ENCODE measurements around the gene DACT3. TPM values are rescaled to one million over a fixed set of nuclear protein-coding genes. Genes with fewer than 3 reads are reported as not detected.

The DACT3 gene
- polyA plus RNA-seq, 1 donor from 2014 or later = 29.3 TPM

DNA sequence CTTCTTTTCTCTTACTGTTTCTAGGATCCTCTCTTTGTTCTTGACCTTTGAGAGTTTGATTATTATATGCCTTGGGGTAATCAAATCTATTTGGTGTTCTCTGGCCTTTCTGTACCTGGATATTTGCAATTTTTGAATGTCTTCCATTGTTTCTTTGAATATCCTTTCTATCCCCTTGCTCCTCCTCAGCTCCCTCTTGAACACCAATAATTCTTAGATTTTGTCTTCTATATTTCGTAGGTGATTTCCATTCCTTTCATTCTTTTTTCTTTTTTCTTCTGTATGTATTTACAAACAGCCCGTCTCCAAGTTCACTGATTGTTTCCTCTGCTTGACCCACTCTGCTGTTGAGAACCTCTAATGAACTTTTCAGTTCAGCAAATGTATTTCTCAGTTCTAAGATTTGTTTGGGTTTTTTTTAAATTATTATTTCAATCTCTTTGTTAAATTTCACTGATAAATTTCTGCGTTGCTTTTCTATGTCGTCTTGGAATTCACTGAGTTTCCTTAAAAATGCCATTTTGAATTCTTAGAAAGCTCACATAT lies 62.5 kb downstream of the DACT3 start:
- Histone ChIP-seq H4K20me1 (ENCODE audit: insufficient read depth) (peaks cover 6% of the 10 kb centered on the region), H3K4me3 (ENCODE audit: low read length) (no peak overlapping the region), H3F3A (ENCODE audit: insufficient read depth, low read length, poor library complexity, severe bottlenecking) (no peaks in the 10 kb centered on the region), H3K27ac (ENCODE audit: low read length) (no peak overlapping the region), H3K4me2 (ENCODE audit: low read length) (no peak overlapping the region), H3K9me2 (ENCODE audit: insufficient read depth, low read length) (no peaks in the 10 kb centered on the region), H3K27me3 (ENCODE audit: insufficient read depth, low read depth, low read length) (no peaks in the 10 kb centered on the region), H3K79me2 (replicated peaks; ENCODE audit: insufficient read depth, low read length) (peaks cover 16% of the 10 kb centered on the region), H3K36me3 (ENCODE audit: insufficient read depth, low read length) (no peaks in the 10 kb centered on the region), H2AFZ (ENCODE audit: low read depth, low read length) (no peak overlapping the region), H3K9me3 (ENCODE audit: low read length) (no peaks in the 10 kb centered on the region), H3K9ac (ENCODE audit: low read length) (no peak overlapping the region)
- no peak for TF ChIP-seq MXI1 (conservative IDR thresholded peaks at IDR 0.05; ENCODE audit: poor library complexity, severe bottlenecking)
- TF ChIP-seq, protein P1, sequence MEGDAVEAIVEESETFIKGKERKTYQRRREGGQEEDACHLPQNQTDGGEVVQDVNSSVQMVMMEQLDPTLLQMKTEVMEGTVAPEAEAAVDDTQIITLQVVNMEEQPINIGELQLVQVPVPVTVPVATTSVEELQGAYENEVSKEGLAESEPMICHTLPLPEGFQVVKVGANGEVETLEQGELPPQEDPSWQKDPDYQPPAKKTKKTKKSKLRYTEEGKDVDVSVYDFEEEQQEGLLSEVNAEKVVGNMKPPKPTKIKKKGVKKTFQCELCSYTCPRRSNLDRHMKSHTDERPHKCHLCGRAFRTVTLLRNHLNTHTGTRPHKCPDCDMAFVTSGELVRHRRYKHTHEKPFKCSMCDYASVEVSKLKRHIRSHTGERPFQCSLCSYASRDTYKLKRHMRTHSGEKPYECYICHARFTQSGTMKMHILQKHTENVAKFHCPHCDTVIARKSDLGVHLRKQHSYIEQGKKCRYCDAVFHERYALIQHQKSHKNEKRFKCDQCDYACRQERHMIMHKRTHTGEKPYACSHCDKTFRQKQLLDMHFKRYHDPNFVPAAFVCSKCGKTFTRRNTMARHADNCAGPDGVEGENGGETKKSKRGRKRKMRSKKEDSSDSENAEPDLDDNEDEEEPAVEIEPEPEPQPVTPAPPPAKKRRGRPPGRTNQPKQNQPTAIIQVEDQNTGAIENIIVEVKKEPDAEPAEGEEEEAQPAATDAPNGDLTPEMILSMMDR (IDR thresholded peaks at IDR 0.05; ENCODE audit: poor library complexity, severe bottlenecking) = no peak
- TF ChIP-seq, protein P2, sequence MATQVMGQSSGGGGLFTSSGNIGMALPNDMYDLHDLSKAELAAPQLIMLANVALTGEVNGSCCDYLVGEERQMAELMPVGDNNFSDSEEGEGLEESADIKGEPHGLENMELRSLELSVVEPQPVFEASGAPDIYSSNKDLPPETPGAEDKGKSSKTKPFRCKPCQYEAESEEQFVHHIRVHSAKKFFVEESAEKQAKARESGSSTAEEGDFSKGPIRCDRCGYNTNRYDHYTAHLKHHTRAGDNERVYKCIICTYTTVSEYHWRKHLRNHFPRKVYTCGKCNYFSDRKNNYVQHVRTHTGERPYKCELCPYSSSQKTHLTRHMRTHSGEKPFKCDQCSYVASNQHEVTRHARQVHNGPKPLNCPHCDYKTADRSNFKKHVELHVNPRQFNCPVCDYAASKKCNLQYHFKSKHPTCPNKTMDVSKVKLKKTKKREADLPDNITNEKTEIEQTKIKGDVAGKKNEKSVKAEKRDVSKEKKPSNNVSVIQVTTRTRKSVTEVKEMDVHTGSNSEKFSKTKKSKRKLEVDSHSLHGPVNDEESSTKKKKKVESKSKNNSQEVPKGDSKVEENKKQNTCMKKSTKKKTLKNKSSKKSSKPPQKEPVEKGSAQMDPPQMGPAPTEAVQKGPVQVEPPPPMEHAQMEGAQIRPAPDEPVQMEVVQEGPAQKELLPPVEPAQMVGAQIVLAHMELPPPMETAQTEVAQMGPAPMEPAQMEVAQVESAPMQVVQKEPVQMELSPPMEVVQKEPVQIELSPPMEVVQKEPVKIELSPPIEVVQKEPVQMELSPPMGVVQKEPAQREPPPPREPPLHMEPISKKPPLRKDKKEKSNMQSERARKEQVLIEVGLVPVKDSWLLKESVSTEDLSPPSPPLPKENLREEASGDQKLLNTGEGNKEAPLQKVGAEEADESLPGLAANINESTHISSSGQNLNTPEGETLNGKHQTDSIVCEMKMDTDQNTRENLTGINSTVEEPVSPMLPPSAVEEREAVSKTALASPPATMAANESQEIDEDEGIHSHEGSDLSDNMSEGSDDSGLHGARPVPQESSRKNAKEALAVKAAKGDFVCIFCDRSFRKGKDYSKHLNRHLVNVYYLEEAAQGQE (IDR thresholded peaks at IDR 0.05; ENCODE audit: borderline replicate concordance) = no peak
- TF ChIP-seq TAF1 (IDR thresholded peaks at IDR 0.05; ENCODE audit: low read depth) = no peak

Small RNAs within 50 kb of the gene (small RNA-seq; reads per million reads assigned to genes)
- gene MIR320E (0.23 to 0.82 (median 0.42) reads per million in 3 experiments), gene RN7SL364P (0 to 0.24 (median 0) reads per million in 3 experiments)

Other genes starting within 250 kb of the DACT3 start
- gene CCDC8, start 247.6 kb downstream of the DACT3 start, polyA plus RNA-seq = 0.84 and 2.4 TPM in 2 replicates
- gene PNMA8C, start 232.2 kb downstream of the DACT3 start, polyA plus RNA-seq = 16.1 and 17.2 TPM in 2 replicates
- 234 and 238 TPM in 2 replicates for gene PNMA8A, start 189.6 kb downstream of the DACT3 start, polyA plus RNA-seq
- gene PNMA8B, start 165.3 kb downstream of the DACT3 start, polyA plus RNA-seq = 9.9 and 10.1 TPM in 2 replicates
- gene CALM3, start 59.9 kb downstream of the DACT3 start, polyA plus RNA-seq = 630 and 647 TPM in 2 replicates
- not detected in 2 replicates for gene PTGIR, start 36.1 kb downstream of the DACT3 start, polyA plus RNA-seq
- not detected in 2 replicates for gene GNG8, start 25.0 kb downstream of the DACT3 start, polyA plus RNA-seq
- gene PRKD2, start 55.9 kb upstream of the DACT3 start, polyA plus RNA-seq = 8.0 and 15.9 TPM in 2 replicates
- 27.8 and 46.0 TPM in 2 replicates for gene FKRP, start 84.9 kb upstream of the DACT3 start, polyA plus RNA-seq
- 153 and 203 TPM in 2 replicates for gene STRN4, start 85.3 kb upstream of the DACT3 start, polyA plus RNA-seq
- 1.1 and 1.8 TPM in 2 replicates for gene SLC1A5, start 127.4 kb upstream of the DACT3 start, polyA plus RNA-seq
- gene AP2S1, start 189.7 kb upstream of the DACT3 start, polyA plus RNA-seq = 167 and 172 TPM in 2 replicates
- 29.5 and 32.7 TPM in 2 replicates for gene ARHGAP35, start 199.8 kb upstream of the DACT3 start, polyA plus RNA-seq

All from neural cell (in vitro differentiated cells).